ENCODE results near the gene S1PR2.
A peak's percentile ranks its signal among the peaks of the same experiment; 100 is the strongest.

Gene S1PR2

DNA sequence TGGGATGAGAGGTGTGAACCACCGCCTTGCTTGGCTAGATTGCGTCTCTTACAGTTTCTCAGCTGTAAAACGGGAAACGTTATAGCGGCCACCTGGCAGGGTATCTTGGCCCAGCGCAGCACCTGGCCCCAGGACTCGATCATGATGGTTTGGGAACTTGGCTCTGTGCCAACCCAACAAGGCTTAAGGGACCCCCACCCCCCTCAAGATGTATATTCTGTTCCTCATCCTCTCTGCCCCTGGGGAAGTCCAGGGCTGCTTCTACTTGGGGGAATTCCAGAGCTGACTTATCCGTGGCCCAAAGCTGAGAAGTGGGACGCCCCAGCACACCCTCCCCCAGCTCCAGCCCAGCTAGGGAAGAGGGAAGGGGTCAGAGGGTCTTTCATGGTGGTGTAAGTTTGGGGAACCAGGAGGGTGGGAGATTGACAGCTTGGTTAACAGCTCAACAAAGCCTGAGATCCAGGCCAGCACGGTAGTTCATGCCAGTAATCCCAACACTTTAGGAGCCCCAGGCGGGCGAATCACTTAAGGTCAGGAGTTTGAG, 40.5 kb upstream of the S1PR2 start:
- peak overlapping the region; percentile 44 for H3K4me3 ChIP-seq (ENCODE audit: control insufficient read depth, low read depth, low read length)
- no peak for DNase-seq (ENCODE audit: low read depth)
- TF ChIP-seq, protein P1, sequence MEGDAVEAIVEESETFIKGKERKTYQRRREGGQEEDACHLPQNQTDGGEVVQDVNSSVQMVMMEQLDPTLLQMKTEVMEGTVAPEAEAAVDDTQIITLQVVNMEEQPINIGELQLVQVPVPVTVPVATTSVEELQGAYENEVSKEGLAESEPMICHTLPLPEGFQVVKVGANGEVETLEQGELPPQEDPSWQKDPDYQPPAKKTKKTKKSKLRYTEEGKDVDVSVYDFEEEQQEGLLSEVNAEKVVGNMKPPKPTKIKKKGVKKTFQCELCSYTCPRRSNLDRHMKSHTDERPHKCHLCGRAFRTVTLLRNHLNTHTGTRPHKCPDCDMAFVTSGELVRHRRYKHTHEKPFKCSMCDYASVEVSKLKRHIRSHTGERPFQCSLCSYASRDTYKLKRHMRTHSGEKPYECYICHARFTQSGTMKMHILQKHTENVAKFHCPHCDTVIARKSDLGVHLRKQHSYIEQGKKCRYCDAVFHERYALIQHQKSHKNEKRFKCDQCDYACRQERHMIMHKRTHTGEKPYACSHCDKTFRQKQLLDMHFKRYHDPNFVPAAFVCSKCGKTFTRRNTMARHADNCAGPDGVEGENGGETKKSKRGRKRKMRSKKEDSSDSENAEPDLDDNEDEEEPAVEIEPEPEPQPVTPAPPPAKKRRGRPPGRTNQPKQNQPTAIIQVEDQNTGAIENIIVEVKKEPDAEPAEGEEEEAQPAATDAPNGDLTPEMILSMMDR (IDR thresholded peaks at IDR 0.05; ENCODE audit: control insufficient read depth, insufficient read depth, low read depth, low read length, missing control alignments), result no peak

- TF ChIP-seq, protein P1 (IDR thresholded peaks at IDR 0.05; ENCODE audit: control insufficient read depth, insufficient read depth, low read depth, low read length, missing control alignments), result no peak
- H3K4me3 ChIP-seq (ENCODE audit: control insufficient read depth, low read depth, low read length), result peak within 1 kb of the TSS; percentile 44
- no peak for DNase-seq (ENCODE audit: low read depth)
Observed at GRCh38 chr19:10270616-10271394, 39.7 kb upstream of the S1PR2 start, which contains the start of gene ICAM1. Gene ICAM1, plus strand, starts transcription at chr19:10271120. Its CDS starts 40 bp downstream, at chr19:10271160.

GRCh38 chr19:10270180-10270615, 39.1 kb upstream of the S1PR2 start:
- H3K4me3 ChIP-seq (ENCODE audit: control insufficient read depth, low read depth, low read length), result peak overlapping the region; percentile 28
- DNase-seq (ENCODE audit: low read depth), result no peak
- TF ChIP-seq, protein P1 (IDR thresholded peaks at IDR 0.05; ENCODE audit: control insufficient read depth, insufficient read depth, low read depth, low read length, missing control alignments), result no peak

GRCh38 chr19:10269333-10270179, 38.4 kb upstream of the S1PR2 start:
- no peak for DNase-seq (ENCODE audit: low read depth)
- TF ChIP-seq, protein P1 (IDR thresholded peaks at IDR 0.05; ENCODE audit: control insufficient read depth, insufficient read depth, low read depth, low read length, missing control alignments), result peak; percentile 97
- peak overlapping the region; percentile 28 for H3K4me3 ChIP-seq (ENCODE audit: control insufficient read depth, low read depth, low read length)

GRCh38 chr19:10268071-10268470, 36.9 kb upstream of the S1PR2 start:
- TF ChIP-seq, protein P1 (IDR thresholded peaks at IDR 0.05; ENCODE audit: control insufficient read depth, insufficient read depth, low read depth, low read length, missing control alignments), result no peak
- H3K4me3 ChIP-seq (ENCODE audit: control insufficient read depth, low read depth, low read length), result no peak overlapping the region
- no peak for DNase-seq (ENCODE audit: low read depth)

DNA sequence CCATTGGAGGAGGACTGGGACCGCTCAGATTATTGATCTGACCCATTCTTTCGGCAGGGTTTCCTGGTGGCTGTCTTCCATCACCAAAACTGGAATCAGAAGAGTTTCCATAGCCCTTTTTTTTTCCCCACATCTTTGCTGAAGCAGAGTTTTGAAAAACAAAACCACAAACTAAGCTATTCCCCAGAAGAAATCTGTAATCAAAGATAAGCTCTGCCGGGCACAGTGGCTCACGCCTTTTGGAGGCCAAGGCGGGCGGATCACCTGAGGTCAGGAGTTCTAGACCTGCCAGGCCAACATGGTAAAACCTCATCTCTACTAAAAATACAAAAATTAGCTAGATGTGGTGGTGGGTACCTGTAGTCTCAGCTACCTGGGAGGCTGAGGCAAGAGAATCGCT, 35.6 kb upstream of the S1PR2 start:
- no peak for DNase-seq (ENCODE audit: low read depth)
- TF ChIP-seq, protein P1 (IDR thresholded peaks at IDR 0.05; ENCODE audit: control insufficient read depth, insufficient read depth, low read depth, low read length, missing control alignments), result no peak
- no peak overlapping the region for H3K4me3 ChIP-seq (ENCODE audit: control insufficient read depth, low read depth, low read length)
